Common myeloid progenitor, CD34-positive (primary cell): ENCODE measurements around the gene ZNF200.
"Not testable (repeated sequence)": the region's sequence is repeated elsewhere in the genome, so short reads cannot be mapped to it uniquely, and the experiment has no call there.

ENCODE experiments used
- CTCF ChIA-PET: fragments of 350-600 bp; sonication (Branson Sonifier 250); formaldehyde crosslinking; loops from one replicate; lab custom pipeline; 2021; ENCODE audit warnings: antibody characterized with exemption; lab: Charles Lee
- POLR2A ChIA-PET: fragments of 350-600 bp; sonication (Branson Sonifier 250); formaldehyde crosslinking; loops from one replicate; lab custom pipeline; 2021; ENCODE audit warnings: antibody characterized with exemption; lab: Charles Lee
- DNase-seq, 3 donors: peaks; one replicate each; pipeline versions ENCODE4 v3.0.0 to v3.0.0-alpha.2; 2013
- H3K27ac ChIP-seq, 2 experiments: 1 replicate in 1 of 2; 2 replicates in 1 of 2; pipeline ENCODE4 v1.7.0; 2013; ENCODE audit warnings: inconsistent platforms in 2 of 2, low read length in 2 of 2, mild to moderate bottlenecking in 2 of 2, low read depth in 1 of 2, moderate library complexity in 1 of 2; ENCODE audit not compliant: severe bottlenecking in 2 of 2, insufficient read depth in 1 of 2, poor library complexity in 1 of 2
- H3K27me3 ChIP-seq, 5 experiments: replicated peaks in 2 of 5; 1 replicate in 3 of 5; 2 replicates in 2 of 5; pipeline versions ENCODE4 v1.6.1 to v1.7.0; 2013; ENCODE audit warnings: low read length in 4 of 5, mild to moderate bottlenecking in 2 of 5, moderate library complexity in 2 of 5, inconsistent platforms in 1 of 5; ENCODE audit not compliant: insufficient read depth in 5 of 5, control insufficient read depth in 4 of 5
- H3K36me3 ChIP-seq, 4 experiments: 1 replicate in 2 of 4; 2 replicates in 2 of 4; pipeline versions ENCODE4 v1.6.1 to v1.7.0; 2013; ENCODE audit warnings: low read length in 3 of 4, control low read depth in 1 of 4, mild to moderate bottlenecking in 1 of 4; ENCODE audit not compliant: control insufficient read depth in 4 of 4, insufficient read depth in 4 of 4
- H3K4me1 ChIP-seq, 4 experiments: 1 replicate in 3 of 4; 2 replicates in 1 of 4; pipeline versions ENCODE4 v1.6.1 to v1.7.1; 2013; ENCODE audit warnings: low read length in 3 of 4, mild to moderate bottlenecking in 3 of 4, control low read depth in 1 of 4, inconsistent platforms in 1 of 4, moderate library complexity in 1 of 4; ENCODE audit not compliant: control insufficient read depth in 4 of 4, insufficient read depth in 4 of 4; ENCODE audit errors: control extremely low read depth in 1 of 4
- H3K4me3 ChIP-seq, 7 experiments: 1 replicate in 4 of 7; 2 replicates in 3 of 7; pipeline versions ENCODE4 v1.5.1 to v1.7.0; 2013; ENCODE audit warnings: mild to moderate bottlenecking in 7 of 7, low read length in 6 of 7, moderate library complexity in 6 of 7, inconsistent platforms in 2 of 7, low read depth in 2 of 7, control low read depth in 1 of 7; ENCODE audit not compliant: insufficient read depth in 4 of 7, control insufficient read depth in 1 of 7; ENCODE audit errors: extremely low read depth in 1 of 7
- H3K9me3 ChIP-seq, 5 experiments: 1 replicate in 4 of 5; 2 replicates in 1 of 5; pipeline versions ENCODE4 v1.6.1 to v1.7.1; 2013; ENCODE audit warnings: low read length in 4 of 5, mild to moderate bottlenecking in 2 of 5, inconsistent platforms in 1 of 5, low read depth in 1 of 5, moderate library complexity in 1 of 5; ENCODE audit not compliant: control insufficient read depth in 4 of 5, insufficient read depth in 2 of 5; ENCODE audit errors: control extremely low read depth in 1 of 5
- WGBS: methylation state at CpG from one replicate; pipeline ENCODE4 v1.1.5; 2013; ENCODE audit not compliant: insufficient coverage; 5-methylcytosine and 5-hydroxymethylcytosine counted together

Gene ZNF200

DNA sequence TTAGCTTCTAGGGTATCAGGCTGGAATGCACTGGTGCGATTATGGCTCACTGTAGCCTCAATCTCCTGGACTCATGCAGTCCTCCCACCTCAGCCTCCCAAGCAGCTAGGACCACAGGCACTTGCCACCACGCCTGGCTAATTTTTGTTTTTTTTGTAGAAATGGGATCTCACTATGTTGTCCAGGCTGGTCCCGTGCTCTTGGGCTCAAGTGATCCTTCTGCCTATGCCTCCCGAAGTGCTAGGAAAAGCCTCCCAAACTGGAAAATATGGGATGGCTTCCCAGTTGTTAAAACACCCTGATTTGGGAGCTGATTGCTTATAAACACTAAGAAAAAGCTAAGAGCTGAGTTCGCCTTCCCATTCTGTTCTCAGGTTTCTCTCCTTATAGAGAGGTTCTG is 41.7 kb upstream of the ZNF200 start:
- no peak overlapping the region for H3K4me3 ChIP-seq
- H3K36me3 ChIP-seq, result no peaks in the 10 kb centered on the region
- WGBS, result 86% methylated on average over 3 of the region's 5 CpGs
- peaks cover 0 to 7% (median 2%) of the 10 kb centered on the region in 5 experiments for H3K9me3 ChIP-seq
- POLR2A ChIA-PET, result no interaction called here
- H3K27ac ChIP-seq, result no peak overlapping the region
- peaks cover 0 to 2% (median 2%) of the 10 kb centered on the region in 4 experiments for H3K4me1 ChIP-seq
- CTCF ChIA-PET, result interaction anchor here (0.8 kb wide), 1 partner anchor 10 kb away, joined by 3 read pairs; no protein-coding TSS in a partner anchor
- H3K27me3 ChIP-seq, result peaks cover 0 to 4% (median 0%) of the 10 kb centered on the region in 5 experiments
- no peak for DNase-seq

GRCh38 chr16:3274947-3275346 is 40.0 kb upstream of the ZNF200 start:
- no peaks in the 10 kb centered on the region for H3K4me1 ChIP-seq
- H3K27me3 ChIP-seq, result peaks cover 0 to 4% (median 0%) of the 10 kb centered on the region in 5 experiments
- ChIA-PET CTCF (no interaction called here), POLR2A (no interaction called here)
- H3K27ac ChIP-seq, result no peak overlapping the region
- no peak for DNase-seq
- no peak overlapping the region for H3K4me3 ChIP-seq
- peaks cover 0 to 7% (median 2%) of the 10 kb centered on the region in 5 experiments for H3K9me3 ChIP-seq
- no peaks in the 10 kb centered on the region for H3K36me3 ChIP-seq

DNA sequence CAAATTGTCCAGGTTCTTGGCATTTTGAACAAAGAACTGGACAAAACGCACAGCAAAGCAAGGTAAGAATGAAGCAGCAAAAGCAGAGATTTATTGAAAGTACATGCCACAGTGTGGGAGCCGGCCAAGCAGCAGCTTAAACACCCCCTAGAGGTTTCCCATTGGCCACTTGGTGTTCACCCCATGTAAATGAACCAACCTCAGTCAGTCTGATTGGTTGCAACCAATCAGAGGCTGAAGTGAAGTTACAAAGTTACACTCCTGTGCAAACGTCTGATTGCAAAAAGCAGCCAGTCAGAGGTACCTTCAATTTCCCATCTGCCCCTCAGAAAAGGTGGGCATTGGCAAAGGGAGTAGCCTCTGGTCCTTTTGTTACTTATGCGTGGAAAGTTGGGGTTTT is 39.5 kb upstream of the ZNF200 start:
- WGBS, result 83% methylated on average over 3 of the region's 4 CpGs
- no peaks in the 10 kb centered on the region for H3K4me1 ChIP-seq
- CTCF ChIA-PET, result no interaction called here

DNA sequence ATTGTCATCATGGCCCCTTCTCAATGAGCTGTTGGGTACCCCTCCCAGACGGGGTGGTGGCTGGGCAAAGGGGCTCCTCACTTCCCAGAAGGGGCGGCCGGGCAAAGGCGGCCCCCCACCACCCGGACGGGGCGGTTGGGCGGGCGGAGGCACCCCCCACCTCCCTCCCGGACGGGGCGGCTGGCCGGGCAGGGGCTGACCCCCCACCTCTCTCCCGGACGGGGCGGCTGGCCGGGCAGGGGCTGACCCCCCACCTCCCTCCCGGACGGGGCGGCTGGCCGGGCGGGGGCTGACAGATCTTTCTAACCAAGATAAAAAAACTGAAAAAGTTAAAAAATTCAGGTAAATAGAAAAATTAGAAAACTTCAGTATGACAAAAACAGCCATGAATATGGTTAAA is 36.3 kb upstream of the ZNF200 start:
- DNase-seq, H3K4me3 ChIP-seq, H3K27me3 ChIP-seq, CTCF ChIA-PET, POLR2A ChIA-PET, H3K27ac ChIP-seq, H3K4me1 ChIP-seq: not testable (repeated sequence)
- WGBS, result 93% methylated on average over 3 of the region's 22 CpGs
- H3K9me3 ChIP-seq, result peaks cover 0 to 30% (median 2%) of the 10 kb centered on the region in 5 experiments
- peaks cover 6 to 25% (median 17%) of the 10 kb centered on the region in 4 experiments for H3K36me3 ChIP-seq

More for the DNA sequence above, 39.5 kb upstream of the ZNF200 start:
- no peak overlapping the region for H3K27ac ChIP-seq
- H3K9me3 ChIP-seq, result peaks cover 0 to 9% (median 2%) of the 10 kb centered on the region in 5 experiments
- H3K4me3 ChIP-seq, result no peak overlapping the region
- no peak for DNase-seq
- no peaks in the 10 kb centered on the region for H3K36me3 ChIP-seq
- POLR2A ChIA-PET, result no interaction called here
- H3K27me3 ChIP-seq, result peaks cover 0 to 4% (median 0%) of the 10 kb centered on the region in 5 experiments

GRCh38 chr16:3270718-3271117 is 35.8 kb upstream of the ZNF200 start:
- CTCF ChIA-PET, H3K27me3 ChIP-seq, DNase-seq, POLR2A ChIA-PET, H3K4me1 ChIP-seq, H3K4me3 ChIP-seq, H3K27ac ChIP-seq: not testable (repeated sequence)
- Histone ChIP-seq H3K36me3 (peaks cover 6 to 27% (median 18%) of the 10 kb centered on the region in 4 experiments), H3K9me3 (peaks cover 0 to 30% (median 4%) of the 10 kb centered on the region in 5 experiments)
- 100% methylated on average over 1 of the region's 5 CpGs for WGBS

- ChIA-PET CTCF (interaction anchor here (0.5 kb wide), 1 partner anchor 234 kb away, joined by 4 read pairs; no protein-coding TSS in a partner anchor), POLR2A (no interaction called here)
- Histone ChIP-seq H3K27ac (no peak overlapping the region), H3K4me3 (no peak overlapping the region), H3K4me1 (peaks cover 0 to 16% (median 5%) of the 10 kb centered on the region in 4 experiments), H3K36me3 (peaks cover 6 to 30% (median 19%) of the 10 kb centered on the region in 4 experiments), H3K27me3 (no peaks in the 10 kb centered on the region), H3K9me3 (peaks cover 0 to 26% (median 7%) of the 10 kb centered on the region in 5 experiments)
- DNase-seq, result no peak
- WGBS, result 100% methylated on average over 1 of the region's 1 CpG
Measured at GRCh38 chr16:3268294-3268693, 33.3 kb upstream of the ZNF200 start.

DNA sequence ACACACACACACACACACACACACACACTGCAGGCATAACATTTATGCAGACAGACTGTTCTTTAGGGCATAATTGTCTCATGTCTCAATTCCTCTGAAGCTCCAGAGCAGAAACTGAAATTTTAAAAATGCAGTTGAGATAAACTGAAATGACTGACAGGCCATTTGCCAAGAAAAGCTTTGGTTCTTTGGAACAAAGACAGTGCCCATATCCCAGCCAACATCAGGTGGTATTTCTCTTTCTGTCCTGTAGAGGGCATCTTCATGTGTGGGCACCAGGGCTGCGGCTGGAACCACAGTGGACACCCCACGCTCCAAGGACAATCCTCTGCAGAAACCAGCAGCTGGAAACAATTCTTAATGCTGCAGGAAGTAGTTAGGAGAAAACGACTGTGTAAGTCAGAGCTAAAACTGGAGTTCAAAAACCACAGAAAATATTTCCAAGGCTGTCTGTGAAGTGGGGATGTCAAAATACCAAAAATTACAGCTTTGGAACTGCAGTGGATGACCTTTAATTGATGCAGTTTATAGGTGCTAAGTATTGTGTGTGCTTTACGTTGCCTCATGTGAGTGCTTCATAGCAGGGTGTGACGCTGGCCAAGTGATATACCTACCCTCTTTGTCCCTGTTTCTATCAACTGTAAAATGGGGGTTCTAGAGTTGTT is 32.0 kb upstream of the ZNF200 start:
- no peaks in the 10 kb centered on the region for H3K27me3 ChIP-seq
- peaks cover 0 to 26% (median 7%) of the 10 kb centered on the region in 5 experiments for H3K9me3 ChIP-seq
- peaks cover 0 to 18% (median 6%) of the 10 kb centered on the region in 4 experiments for H3K4me1 ChIP-seq
- peak in 1 of 3 donors; percentile 51 for DNase-seq
- ChIA-PET POLR2A (interaction anchor here (1.1 kb wide), 1 partner anchor 219 kb away, joined by 5 read pairs; no protein-coding TSS in a partner anchor), CTCF (interaction anchor here (0.6 to 1.6 kb wide), 3 partner anchors 9 to 238 kb away, joined by 3 to 7 read pairs (median 3); partner anchors contain the start of gene ZNF263)
- H3K27ac ChIP-seq, result no peak overlapping the region
- WGBS, result 57% methylated on average over 2 of the region's 5 CpGs
- H3K36me3 ChIP-seq, result peaks cover 6 to 30% (median 19%) of the 10 kb centered on the region in 4 experiments
- H3K4me3 ChIP-seq, result no peak overlapping the region
